ENCODE results near the gene PABPC3.

GRCh38 chr13:25148402-25148771 lies 52.5 kb downstream of the PABPC3 start:
- no peak for TF ChIP-seq POLR2A (IDR thresholded peaks at IDR 0.05)
- no peak for TF ChIP-seq CTCF (IDR thresholded peaks at IDR 0.05)
- TF ChIP-seq POLR2AphosphoS5 (IDR thresholded peaks at IDR 0.05), result no peak
- TF ChIP-seq EP300 (IDR thresholded peaks at IDR 0.05), result no peak

Measured in upper lobe of left lung (tissue), 4 donors.